Amniotic stem cell (primary cell): Measurements from ENCODE around the gene RNF215.
"Not testable (repeated sequence)": the region's sequence is repeated elsewhere in the genome, so short reads cannot be mapped to it uniquely, and the experiment has no call there.

ENCODE experiments used
- DNase-seq: peaks from one replicate; lab custom pipeline; 2025; lab: John Stamatoyannopoulos, UW

RNF215 gene

GRCh38 chr22:30357650-30358215 is 29.5 kb downstream of the RNF215 start:
- DNase-seq, result no peak

GRCh38 chr22:30357236-30357570 is 30.0 kb downstream of the RNF215 start:
- no peak for DNase-seq

- peak; percentile 92 for DNase-seq
These were observed 30.6 kb downstream of the RNF215 start, which contains the start of the genes CCDC157 and SF3A1 for GRCh38 chr22:30356449-30357235. CCDC157 (plus strand) TSS chr22:30357007; CDS start chr22:30366001, 8,994 bp downstream. SF3A1 (minus strand) TSS chr22:30356894; CDS start chr22:30356792, 102 bp downstream.

GRCh38 chr22:30354644-30355043 is 32.6 kb downstream of the RNF215 start:
- DNase-seq, result no peak

- DNase-seq, result no peak
These were observed 36.0 kb downstream of the RNF215 start for GRCh38 chr22:30351226-30351625.

- no peak for DNase-seq
These were observed 38.4 kb downstream of the RNF215 start for GRCh38 chr22:30348809-30349208.

- DNase-seq, result no peak
These were observed 38.8 kb downstream of the RNF215 start for GRCh38 chr22:30348404-30348803.

GRCh38 chr22:30347255-30347892 is 39.8 kb downstream of the RNF215 start:
- DNase-seq, result no peak

- no peak for DNase-seq
These were observed 42.6 kb downstream of the RNF215 start for GRCh38 chr22:30344447-30345200.

- DNase-seq, result no peak
These were observed 46.1 kb downstream of the RNF215 start for GRCh38 chr22:30340911-30341685.

- no peak for DNase-seq
These were observed 48.4 kb downstream of the RNF215 start for GRCh38 chr22:30338802-30339201.

- DNase-seq, result not testable (repeated sequence)
These were observed 48.9 kb downstream of the RNF215 start for GRCh38 chr22:30338341-30338740.

- no peak for DNase-seq
These were observed 49.8 kb downstream of the RNF215 start for GRCh38 chr22:30337461-30337778.

GRCh38 chr22:30336752-30337460 is 50.3 kb downstream of the RNF215 start:
- no peak for DNase-seq

- no peak for DNase-seq
These were observed 52.0 kb downstream of the RNF215 start for GRCh38 chr22:30335236-30335635.

GRCh38 chr22:30334646-30335045 is 52.6 kb downstream of the RNF215 start:
- DNase-seq, result no peak

GRCh38 chr22:30333707-30334087 is 53.5 kb downstream of the RNF215 start:
- DNase-seq, result no peak

- no peak for DNase-seq
These were observed 54.1 kb downstream of the RNF215 start for GRCh38 chr22:30332994-30333706.

GRCh38 chr22:30332551-30332950 is 54.7 kb downstream of the RNF215 start:
- DNase-seq, result no peak
